HEK293 (cell line): Measurements from ENCODE around the gene REEP6.
A peak's percentile ranks its signal among the peaks of the same experiment; 100 is the strongest.

ENCODE experiments used
- CTCF ChIA-PET: fragments of 350-600 bp; formaldehyde crosslinking; extraction: SDS; loops from one replicate; lab custom pipeline; 2021; ENCODE audit warnings: antibody characterized with exemption; lab: Yijun Ruan, JAX
- POLR2A ChIA-PET: fragments of 300-600 bp; formaldehyde crosslinking; extraction: SDS; loops from one replicate; lab custom pipeline; 2020; ENCODE audit warnings: antibody characterized with exemption, inconsistent platforms; lab: Yijun Ruan, JAX
- H3K27ac ChIP-seq: fragments of 200-500 bp; sonication (Bioruptor generic); 2 replicates; pipeline ENCODE4 v1.5.1; 2014; ENCODE audit warnings: low read depth, low read length, control low read depth, inconsistent platforms; ENCODE audit errors: extremely low read depth
- H3K36me3 ChIP-seq, 2 experiments: fragments of 200-500 bp in 1 of 2; sonication (Bioruptor generic) in 1 of 2; 1 replicate in 1 of 2; 2 replicates in 1 of 2; pipeline ENCODE4 v1.5.1; 2014 to 2017; ENCODE audit warnings: inconsistent platforms in 2 of 2, low read length in 2 of 2; ENCODE audit not compliant: control insufficient read depth in 2 of 2, insufficient read depth in 1 of 2
- H3K4me1 ChIP-seq: fragments of 200-500 bp; sonication (Bioruptor generic); 2 replicates; pipeline ENCODE4 v1.5.1; 2014; ENCODE audit warnings: mild to moderate bottlenecking, low read length, inconsistent platforms; ENCODE audit not compliant: control insufficient read depth, insufficient read depth
- H3K4me3 ChIP-seq: 2 replicates; pipeline ENCODE4 v1.5.1; 2011; ENCODE audit warnings: low read depth, mild to moderate bottlenecking, control low read depth, low read length, moderate library complexity
- H3K9me3 ChIP-seq: fragments of 200-500 bp; sonication (Bioruptor generic); 2 replicates; pipeline ENCODE4 v1.5.1; 2014; ENCODE audit warnings: low read depth, low read length, inconsistent platforms; ENCODE audit not compliant: control insufficient read depth, insufficient read depth
- EGR2 ChIP-seq: fragments of 450-650 bp; formaldehyde crosslinking; IDR thresholded peaks from 2 replicates; pipeline ENCODE4 v1.5.1; 2016; ENCODE audit warnings: low read depth, missing biosample characterization, missing genetic modification characterization
- FEZF1 ChIP-seq: fragments of 450-650 bp; formaldehyde crosslinking; IDR thresholded peaks from 2 replicates; pipeline ENCODE4 v1.5.1; 2016; ENCODE audit warnings: missing biosample characterization, missing genetic modification characterization
- HOXD13 ChIP-seq: sonication (generic); formaldehyde crosslinking; IDR thresholded peaks from 2 replicates; pipeline ENCODE4 v1.8.0; 2022; ENCODE audit warnings: missing genetic modification reagents, borderline replicate concordance
- KLF8 ChIP-seq: fragments of 450-650 bp; formaldehyde crosslinking; IDR thresholded peaks from 2 replicates; pipeline ENCODE4 v1.5.1; 2016; ENCODE audit warnings: missing biosample characterization, missing genetic modification characterization
- PATZ1 ChIP-seq: fragments of 450-650 bp; formaldehyde crosslinking; IDR thresholded peaks from 2 replicates; pipeline ENCODE4 v1.5.1; 2016; ENCODE audit warnings: missing biosample characterization, missing genetic modification characterization
- PRDM10 ChIP-seq: fragments of 450-650 bp; formaldehyde crosslinking; IDR thresholded peaks from 2 replicates; pipeline ENCODE4 v1.5.1; 2016; ENCODE audit warnings: missing biosample characterization, missing genetic modification characterization
- TRIM28 ChIP-seq: IDR thresholded peaks from 2 replicates; pipeline ENCODE4 v1.6.1; 2011; ENCODE audit warnings: low read length, control low read depth, borderline replicate concordance
- ZBTB49 ChIP-seq: fragments of 450-650 bp; formaldehyde crosslinking; IDR thresholded peaks from 2 replicates; pipeline ENCODE4 v1.5.1; 2016; ENCODE audit warnings: missing biosample characterization, missing genetic modification characterization, low read depth
- ZFP37 ChIP-seq: fragments of 450-650 bp; formaldehyde crosslinking; IDR thresholded peaks from 2 replicates; pipeline ENCODE4 v1.5.1; 2016; ENCODE audit warnings: missing biosample characterization, missing genetic modification characterization
- ZNF140 ChIP-seq: fragments of 450-650 bp; formaldehyde crosslinking; IDR thresholded peaks from 2 replicates; pipeline ENCODE4 v1.5.1; 2016; ENCODE audit warnings: missing biosample characterization, missing genetic modification characterization
- ZNF223 ChIP-seq: fragments of 450-650 bp; formaldehyde crosslinking; IDR thresholded peaks from 2 replicates; pipeline ENCODE4 v1.5.1; 2016; ENCODE audit warnings: missing biosample characterization, missing genetic modification characterization
- ZNF239 ChIP-seq: fragments of 450-650 bp; formaldehyde crosslinking; IDR thresholded peaks from 2 replicates; pipeline ENCODE4 v1.5.1; 2016; ENCODE audit warnings: missing biosample characterization, missing genetic modification characterization
- ZNF341 ChIP-seq: fragments of 450-650 bp; formaldehyde crosslinking; IDR thresholded peaks from 2 replicates; pipeline ENCODE4; 2016; ENCODE audit warnings: low read depth, missing biosample characterization, missing genetic modification characterization
- ZNF350 ChIP-seq: fragments of 450-650 bp; formaldehyde crosslinking; IDR thresholded peaks from 2 replicates; pipeline ENCODE4 v1.5.0; 2017; ENCODE audit warnings: missing biosample characterization, mild to moderate bottlenecking, missing genetic modification characterization
- ZNF37A ChIP-seq: fragments of 450-650 bp; IDR thresholded peaks from 2 replicates; pipeline ENCODE4 v1.5.1; 2018; ENCODE audit warnings: missing biosample characterization, missing genetic modification characterization
- ZNF423 ChIP-seq: fragments of 450-650 bp; formaldehyde crosslinking; IDR thresholded peaks from 2 replicates; pipeline ENCODE4 v1.5.1; 2016; ENCODE audit warnings: missing biosample characterization, missing genetic modification characterization
- ZNF433 ChIP-seq: fragments of 450-650 bp; formaldehyde crosslinking; IDR thresholded peaks from 2 replicates; pipeline ENCODE4 v1.5.1; 2016; ENCODE audit warnings: missing biosample characterization, missing genetic modification characterization, low read depth
- ZNF501 ChIP-seq: fragments of 450-650 bp; formaldehyde crosslinking; IDR thresholded peaks from 2 replicates; pipeline ENCODE4 v1.5.1; 2016; ENCODE audit warnings: missing biosample characterization, missing genetic modification characterization
- ZNF560 ChIP-seq: fragments of 450-650 bp; formaldehyde crosslinking; IDR thresholded peaks from 2 replicates; pipeline ENCODE4 v1.5.1; 2017; ENCODE audit warnings: missing biosample characterization, missing genetic modification characterization, borderline replicate concordance
- ZNF621 ChIP-seq: fragments of 450-650 bp; formaldehyde crosslinking; IDR thresholded peaks from 2 replicates; pipeline ENCODE4 v1.5.1; 2017; ENCODE audit warnings: missing biosample characterization, missing genetic modification characterization
- ZNF629 ChIP-seq: fragments of 450-650 bp; formaldehyde crosslinking; IDR thresholded peaks from 2 replicates; pipeline ENCODE4 v1.5.1; 2017; ENCODE audit warnings: missing biosample characterization, missing genetic modification characterization
- ZNF776 ChIP-seq: fragments of 450-650 bp; formaldehyde crosslinking; IDR thresholded peaks from 2 replicates; pipeline ENCODE4 v1.5.0; 2017; ENCODE audit warnings: missing biosample characterization, missing genetic modification characterization, borderline replicate concordance
- ZNF785 ChIP-seq: fragments of 450-650 bp; formaldehyde crosslinking; IDR thresholded peaks from 2 replicates; pipeline ENCODE4 v1.5.1; 2016; ENCODE audit warnings: missing biosample characterization, missing genetic modification characterization
- ZNF792 ChIP-seq: fragments of 450-650 bp; formaldehyde crosslinking; IDR thresholded peaks from 2 replicates; pipeline ENCODE4 v1.5.1; 2016; ENCODE audit warnings: missing biosample characterization, missing genetic modification characterization
- ZNF843 ChIP-seq: fragments of 450-650 bp; formaldehyde crosslinking; IDR thresholded peaks from 2 replicates; pipeline ENCODE4 v1.5.1; 2016; ENCODE audit warnings: missing biosample characterization, missing genetic modification characterization
- ZSCAN18 ChIP-seq: fragments of 450-650 bp; formaldehyde crosslinking; IDR thresholded peaks from 2 replicates; pipeline ENCODE4 v1.5.1; 2016; ENCODE audit warnings: missing biosample characterization, missing genetic modification characterization
- ZSCAN23 ChIP-seq: fragments of 450-650 bp; formaldehyde crosslinking; IDR thresholded peaks from 2 replicates; pipeline ENCODE4 v1.5.1; 2016; ENCODE audit warnings: missing biosample characterization, missing genetic modification characterization

REEP6 gene

GRCh38 chr19:1514986-1515721, 24.2 kb downstream of the REEP6 start (continued):
- TF ChIP-seq ZNF223 (tag by site-specific recombination), result no peak
- TF ChIP-seq ZNF37A (tag by site-specific recombination), result no peak
- no peak for TF ChIP-seq ZNF629
- no peak for TF ChIP-seq ZNF785 (tag by site-specific recombination)
- TF ChIP-seq ZNF560, result no peak
- no peak for TF ChIP-seq KLF8 (tag by site-specific recombination)
- no peak for TF ChIP-seq TRIM28
- TF ChIP-seq ZNF433, result no peak
- TF ChIP-seq ZNF341 (tag by site-specific recombination), result no peak
- TF ChIP-seq ZBTB49, result no peak
- TF ChIP-seq ZNF423, result no peak
- no peak for TF ChIP-seq ZNF350 (tag by site-specific recombination)
- peak; percentile 99 for TF ChIP-seq ZNF792 (tag by site-specific recombination)
- no peak for TF ChIP-seq ZNF501 (tag by site-specific recombination)
- no peak for TF ChIP-seq FEZF1
- no peak for TF ChIP-seq ZNF776 (tag by site-specific recombination)
- TF ChIP-seq ZNF239 (tag by site-specific recombination), result no peak
- TF ChIP-seq ZNF843, result no peak
- TF ChIP-seq ZNF621 (tag by site-specific recombination), result no peak
- no peak for TF ChIP-seq ZNF140
- no peak for TF ChIP-seq ZSCAN23 (tag by site-specific recombination)
- 0 out of 2 replicates have a peak, but pooled peaks have one; percentile 5 for TF ChIP-seq EGR2

GRCh38 chr19:1516395-1516753, 25.4 kb downstream of the REEP6 start:
- ChIA-PET POLR2A (no interaction called here), CTCF (interaction anchor here (0.7 kb wide), 1 partner anchor 117 kb away, joined by 3 read pairs; no protein-coding TSS in a partner anchor)
- no peak overlapping the region for H3K4me3 ChIP-seq
- no peaks in the 10 kb centered on the region for H3K9me3 ChIP-seq
- no peaks in the 10 kb centered on the region for H3K36me3 ChIP-seq
- no peaks in the 10 kb centered on the region for H3K4me1 ChIP-seq
- H3K27ac ChIP-seq, result no peak overlapping the region
- TF ChIP-seq PATZ1 (tag by site-specific recombination) (no peak), ZNF776 (tag by site-specific recombination) (no peak), ZFP37 (tag by site-specific recombination) (no peak), ZSCAN18 (no peak), PRDM10 (tag by site-specific recombination) (no peak), HOXD13 (CRISPR knock-in tag) (no peak)
